Ishikawa (cell line): Measurements from ENCODE around the gene SLC25A28.

Source experiments
- CEBPB ChIP-seq: IDR thresholded peaks from 2 replicates; pipeline ENCODE4 v1.6.1; 2012
- EGR1 ChIP-seq: IDR thresholded peaks from 2 replicates; pipeline ENCODE4 v1.6.1; 2012
- REST ChIP-seq: IDR thresholded peaks from 2 replicates; pipeline ENCODE4 v1.6.1; 2012; ENCODE audit warnings: low read depth, mild to moderate bottlenecking
- TEAD4 ChIP-seq: IDR thresholded peaks from 2 replicates; pipeline ENCODE4 v1.6.1; 2012

DNA sequence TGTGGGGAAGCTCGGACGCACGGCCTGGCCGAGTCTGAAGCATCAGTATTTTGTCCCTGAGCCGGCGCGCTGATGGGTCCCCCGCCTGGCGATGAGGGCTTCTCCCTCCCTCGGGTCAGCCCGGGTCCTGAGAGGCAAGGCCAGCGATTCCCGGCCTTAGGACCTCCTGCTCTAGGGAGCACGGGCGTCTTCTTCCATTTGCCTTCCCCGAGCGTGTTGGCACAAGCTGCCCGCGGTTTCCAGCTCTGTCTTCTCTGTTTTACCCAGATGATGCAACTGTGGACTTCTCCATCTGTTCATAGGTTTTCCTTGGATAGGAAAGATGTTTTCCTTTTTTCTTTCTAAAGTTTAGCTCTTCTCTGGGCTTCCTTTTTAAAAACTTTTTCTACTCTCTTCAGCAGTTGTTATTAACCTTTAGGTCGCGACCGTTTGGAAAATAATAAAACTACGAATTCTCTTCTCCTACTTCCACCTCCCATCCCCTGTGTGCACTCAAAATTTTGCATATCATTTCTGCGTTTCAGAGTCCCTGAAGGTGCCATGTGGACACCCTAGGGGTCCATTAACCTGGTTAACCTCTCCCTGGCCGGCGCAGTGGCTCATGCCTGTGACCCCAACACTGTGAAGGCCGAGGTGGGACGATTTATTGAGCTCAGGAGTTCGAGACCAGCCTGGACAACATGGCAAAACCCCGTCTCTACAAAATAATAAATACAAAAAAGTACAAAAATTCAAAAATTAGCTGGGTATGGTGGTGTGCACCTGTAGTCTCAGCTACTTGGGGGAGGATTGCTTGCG is 1.4 kb upstream of the SLC25A28 start:
- no peak for TF ChIP-seq TEAD4
- TF ChIP-seq CEBPB = no peak
- no peak for TF ChIP-seq REST
- no peak for TF ChIP-seq EGR1
